Medulla oblongata (tissue), 1 donor: ENCODE results near the gene TBC1D22A.

Experiments
- DNase-seq: peaks from one replicate; pipeline ENCODE4 v3.0.0-alpha.2; 2015; ENCODE audit errors: extremely low spot score

Gene TBC1D22A

DNA sequence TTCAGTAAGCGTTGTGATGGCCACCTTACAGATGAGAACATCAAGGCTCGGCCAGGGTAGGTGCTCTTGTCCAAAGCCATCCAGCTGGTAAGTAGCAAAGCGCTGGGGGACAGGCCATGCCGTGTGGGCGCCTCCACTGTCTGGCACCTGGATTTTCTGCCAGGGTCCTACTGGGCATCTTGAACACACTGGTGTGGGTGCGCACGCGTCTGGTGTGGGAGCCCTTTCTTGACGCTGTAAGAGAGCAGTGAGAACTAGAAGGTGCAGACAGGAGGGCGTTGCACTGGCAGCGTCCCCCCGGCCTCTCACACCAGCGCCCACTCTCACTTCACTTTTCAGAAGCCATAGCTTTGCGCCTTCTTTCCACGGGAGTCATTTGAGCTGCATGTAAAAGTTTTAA is 296.6 kb downstream of the TBC1D22A start:
- no peak for DNase-seq

GRCh38 chr22:47059701-47060161 is 297.3 kb downstream of the TBC1D22A start:
- DNase-seq, result no peak

GRCh38 chr22:47060718-47061117 is 298.3 kb downstream of the TBC1D22A start:
- no peak for DNase-seq

- DNase-seq, result no peak
Measured at GRCh38 chr22:47061226-47061625, 298.8 kb downstream of the TBC1D22A start.

- no peak for DNase-seq
Measured at GRCh38 chr22:47062126-47062525, 299.7 kb downstream of the TBC1D22A start.

DNA sequence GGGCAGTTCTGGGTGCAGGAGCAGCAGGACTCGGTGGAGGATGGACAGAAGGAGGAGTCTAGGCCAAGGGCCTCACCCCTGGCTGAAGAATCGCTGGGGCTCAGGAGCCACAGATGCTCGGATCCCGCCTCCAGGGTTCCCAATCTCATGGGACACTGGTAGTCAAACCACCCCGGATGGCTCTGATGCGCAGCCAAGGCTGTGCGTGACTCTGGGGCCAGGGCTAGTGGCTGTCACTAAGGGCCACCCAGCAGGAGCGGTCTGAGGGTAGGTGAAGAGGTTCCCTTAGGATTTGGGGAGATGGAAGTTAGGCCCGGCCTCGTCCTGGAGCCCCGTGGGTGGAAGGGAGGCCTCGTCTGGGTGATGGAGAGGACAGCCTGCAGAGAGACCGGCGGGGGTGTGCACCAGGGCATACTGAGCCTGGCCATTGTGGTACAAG is 300.6 kb downstream of the TBC1D22A start:
- DNase-seq, result no peak

GRCh38 chr22:47063606-47064005 is 301.2 kb downstream of the TBC1D22A start:
- no peak for DNase-seq

DNA sequence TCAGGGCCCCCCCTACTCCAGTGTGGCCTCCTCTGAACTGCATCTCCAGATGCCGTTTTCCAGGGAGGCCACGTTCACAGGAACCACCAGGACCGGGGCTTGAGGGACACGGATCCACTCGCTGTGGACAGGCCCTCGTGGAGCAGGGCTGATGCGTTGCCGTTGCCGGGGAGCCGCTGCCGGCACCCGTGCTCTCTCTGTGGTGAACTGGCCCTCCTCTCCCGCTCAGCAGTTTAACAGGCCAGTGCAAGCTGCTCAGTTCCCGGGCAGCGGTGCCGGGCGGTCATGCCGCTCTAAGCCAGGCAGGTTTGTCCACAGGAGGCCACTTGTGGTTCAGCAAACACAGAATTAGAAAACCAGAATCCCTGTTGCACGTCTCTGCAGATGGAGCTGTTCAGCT is 301.6 kb downstream of the TBC1D22A start:
- DNase-seq, result no peak

DNA sequence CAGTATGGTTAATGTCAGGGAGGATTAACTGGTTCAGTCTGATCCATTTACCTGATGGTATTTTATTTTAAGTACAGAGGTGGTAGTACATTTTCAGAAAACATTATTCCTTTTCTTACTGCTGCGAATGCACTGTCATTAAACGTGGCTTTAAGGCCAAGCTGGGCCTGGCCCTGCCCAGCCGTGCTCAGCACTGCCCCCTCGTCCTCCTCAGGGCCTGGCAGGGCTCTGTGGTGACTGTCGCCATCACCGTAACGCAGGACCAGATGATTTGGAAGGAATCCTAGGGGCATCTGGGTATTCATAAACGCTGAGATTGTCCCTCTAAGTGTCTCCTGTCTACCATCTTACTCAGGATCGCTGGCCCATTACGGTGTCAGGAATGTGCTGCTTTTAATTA is 302.0 kb downstream of the TBC1D22A start:
- DNase-seq, result no peak

- DNase-seq, result no peak
Measured at GRCh38 chr22:47065756-47066615, 303.5 kb downstream of the TBC1D22A start.

DNA sequence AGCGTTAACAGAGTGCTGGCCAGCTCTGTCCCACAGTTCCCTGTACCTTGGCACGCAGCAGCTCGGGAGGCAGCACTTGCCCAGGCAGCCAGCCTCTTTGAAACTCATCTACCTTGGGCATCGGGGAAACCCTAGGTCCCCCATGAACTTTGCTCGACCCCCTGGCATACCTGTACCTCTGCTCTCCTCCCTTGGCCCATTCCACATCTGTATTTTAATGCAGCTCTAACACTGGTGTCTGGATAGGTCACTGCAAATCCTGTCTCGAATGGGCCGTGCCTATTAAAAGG is 304.1 kb downstream of the TBC1D22A start:
- no peak for DNase-seq

DNA sequence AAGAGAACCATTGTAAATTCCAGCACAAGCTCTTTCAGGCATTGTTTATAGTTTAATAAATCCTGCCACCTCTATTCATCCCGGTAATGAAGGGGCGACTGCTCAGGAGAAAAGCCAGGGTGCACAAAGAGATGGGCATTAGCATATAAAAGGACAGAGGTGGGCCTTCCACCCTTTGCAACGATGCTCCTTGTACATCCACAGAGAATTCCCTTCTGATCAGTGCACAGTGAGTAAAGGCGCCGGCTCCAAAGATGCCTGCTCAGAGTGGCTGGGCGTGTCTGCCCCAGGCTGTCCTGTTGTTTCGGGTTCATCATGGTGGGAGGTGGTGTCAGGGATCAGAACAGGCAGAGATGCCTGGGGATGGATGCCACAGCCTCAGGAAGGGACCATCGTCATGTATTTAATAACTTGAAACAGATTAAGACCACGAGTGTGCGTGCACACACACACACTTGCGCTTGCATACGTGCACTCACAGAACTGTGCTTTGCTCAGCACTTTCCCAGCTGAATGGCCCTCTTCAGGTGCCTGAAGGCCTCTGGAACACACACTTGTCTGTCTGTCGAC is 305.0 kb downstream of the TBC1D22A start:
- DNase-seq, result no peak

GRCh38 chr22:47067911-47068625 is 305.6 kb downstream of the TBC1D22A start:
- DNase-seq, result no peak

- no peak for DNase-seq
Measured at GRCh38 chr22:47068626-47068996, 306.2 kb downstream of the TBC1D22A start.

DNA sequence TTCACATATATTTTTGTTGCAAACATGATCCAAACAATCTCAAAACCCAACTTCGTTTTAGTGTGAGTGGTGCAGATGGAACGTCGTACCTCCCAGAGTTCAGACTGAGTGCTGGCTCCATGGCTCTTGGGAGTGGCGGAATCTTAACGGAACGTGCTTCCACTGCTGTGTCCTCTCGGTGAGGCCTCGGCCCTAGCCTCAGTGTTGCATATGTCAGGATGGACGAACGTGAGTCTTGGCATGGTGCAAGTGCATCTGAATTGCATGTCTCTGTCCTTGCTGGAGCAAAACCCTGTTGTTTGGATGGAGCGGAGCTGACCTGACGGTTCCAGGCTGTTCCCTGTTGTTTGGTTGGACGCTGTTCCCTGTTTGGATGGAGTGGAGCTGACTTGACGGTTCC is 306.8 kb downstream of the TBC1D22A start:
- no peak for DNase-seq

DNA sequence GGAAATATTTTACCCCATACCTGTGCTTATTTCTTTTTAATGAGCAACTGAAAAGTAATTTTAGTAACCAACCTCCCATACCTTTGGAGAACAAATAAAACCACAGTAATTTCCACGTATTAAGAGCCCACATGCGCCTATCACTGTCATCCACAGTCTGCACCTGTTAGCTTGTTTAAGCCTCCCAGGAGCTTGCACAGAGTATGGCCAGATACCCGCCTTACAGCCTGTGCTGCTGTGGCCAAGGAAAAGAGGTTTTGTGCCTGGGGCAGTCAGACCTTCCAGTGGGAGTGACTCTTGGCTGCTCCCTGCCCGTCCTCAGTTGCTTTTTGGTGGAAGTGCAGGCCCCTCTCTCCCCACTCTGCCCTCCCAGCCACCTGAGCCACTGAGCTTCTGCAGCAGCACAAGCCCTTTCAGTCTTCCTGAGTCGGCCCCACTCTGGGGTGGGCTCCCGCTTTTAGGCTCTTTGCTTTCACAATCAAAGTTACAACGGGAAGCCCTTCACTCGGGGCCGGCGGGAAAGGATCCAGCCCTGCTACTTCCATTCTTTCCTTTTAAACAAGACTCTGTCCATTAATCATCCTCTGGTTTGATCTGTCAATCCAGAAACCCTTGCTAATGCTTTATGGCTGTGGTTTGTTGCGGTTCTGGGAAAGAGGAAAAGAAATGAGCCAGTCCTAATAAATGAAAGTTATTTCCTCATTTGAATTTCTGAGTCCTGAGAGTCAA is 308.8 kb downstream of the TBC1D22A start:
- no peak for DNase-seq

- no peak for DNase-seq
Measured at GRCh38 chr22:47071807-47072641, 309.6 kb downstream of the TBC1D22A start.

DNA sequence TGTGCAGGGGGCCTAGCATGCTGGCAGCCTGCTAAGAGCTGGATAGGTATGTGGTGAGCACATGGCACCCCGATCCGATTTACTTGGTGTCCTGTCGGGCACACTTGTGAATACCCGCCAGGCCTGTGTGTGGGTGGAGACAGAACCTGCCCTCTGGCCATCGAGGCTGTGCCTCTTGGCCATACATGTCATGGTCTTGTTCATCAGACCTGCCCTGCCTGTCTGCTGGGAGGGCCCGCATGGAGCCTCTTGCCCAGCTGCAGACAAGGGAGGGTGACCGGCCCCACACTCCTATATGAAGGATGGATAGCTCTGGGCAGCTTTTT is 310.2 kb downstream of the TBC1D22A start:
- no peak for DNase-seq

GRCh38 chr22:47073075-47073474 is 310.6 kb downstream of the TBC1D22A start:
- DNase-seq, result peak; percentile 78

DNA sequence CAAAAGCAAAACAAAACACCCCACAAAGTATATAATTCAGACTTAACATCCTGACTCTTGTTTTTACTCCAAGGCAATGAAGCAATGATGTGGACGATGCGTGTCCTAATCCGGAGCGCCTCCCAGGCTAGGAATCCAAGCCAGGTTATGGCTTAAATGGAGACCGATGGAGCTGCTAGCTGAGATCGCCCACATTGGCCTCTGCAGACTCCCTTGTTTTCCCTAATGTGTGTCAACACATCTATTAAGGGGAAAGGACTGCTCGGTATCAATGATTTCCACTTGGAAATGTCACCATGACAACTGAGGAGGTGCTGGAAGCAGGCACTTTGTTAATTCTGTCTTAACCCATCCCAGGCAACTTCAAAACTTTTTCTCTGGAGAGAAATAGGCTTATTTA is 311.7 kb downstream of the TBC1D22A start:
- DNase-seq, result no peak

- DNase-seq, result no peak
Measured at GRCh38 chr22:47075568-47075967, 313.1 kb downstream of the TBC1D22A start.
